ENCODE results near the gene TRAF3IP1.

DNA sequence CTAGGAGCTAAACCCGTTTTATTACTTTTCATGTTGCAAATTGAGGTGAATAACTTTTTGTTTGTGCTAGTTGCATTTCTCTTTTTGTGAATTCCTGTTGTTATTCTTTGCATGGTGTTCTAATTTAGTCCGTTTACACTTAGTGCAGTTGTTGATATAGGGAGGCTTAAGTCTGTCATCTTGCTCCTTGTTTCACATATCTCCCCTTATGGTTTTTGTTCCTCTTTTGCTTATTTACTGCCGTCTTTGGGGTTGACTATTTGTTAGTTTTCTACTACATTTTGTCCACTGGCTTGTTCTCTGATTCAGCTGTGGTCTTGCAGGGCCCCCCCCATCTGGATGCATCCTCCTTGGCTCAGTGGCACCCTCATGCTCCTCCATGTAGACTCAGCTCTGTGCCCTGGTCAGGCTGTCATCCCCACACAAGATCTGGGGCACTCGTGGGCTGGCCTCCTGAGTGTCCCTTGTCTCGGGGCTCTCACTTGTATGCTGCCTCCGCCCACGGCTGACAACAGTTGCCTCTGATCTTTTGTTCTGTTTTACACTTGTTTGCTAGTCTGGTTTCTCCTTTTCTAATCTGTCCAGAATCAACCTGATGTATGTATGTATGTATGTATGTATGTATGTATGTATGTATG is 63.5 kb downstream of the TRAF3IP1 start:
- TF ChIP-seq, protein P1, sequence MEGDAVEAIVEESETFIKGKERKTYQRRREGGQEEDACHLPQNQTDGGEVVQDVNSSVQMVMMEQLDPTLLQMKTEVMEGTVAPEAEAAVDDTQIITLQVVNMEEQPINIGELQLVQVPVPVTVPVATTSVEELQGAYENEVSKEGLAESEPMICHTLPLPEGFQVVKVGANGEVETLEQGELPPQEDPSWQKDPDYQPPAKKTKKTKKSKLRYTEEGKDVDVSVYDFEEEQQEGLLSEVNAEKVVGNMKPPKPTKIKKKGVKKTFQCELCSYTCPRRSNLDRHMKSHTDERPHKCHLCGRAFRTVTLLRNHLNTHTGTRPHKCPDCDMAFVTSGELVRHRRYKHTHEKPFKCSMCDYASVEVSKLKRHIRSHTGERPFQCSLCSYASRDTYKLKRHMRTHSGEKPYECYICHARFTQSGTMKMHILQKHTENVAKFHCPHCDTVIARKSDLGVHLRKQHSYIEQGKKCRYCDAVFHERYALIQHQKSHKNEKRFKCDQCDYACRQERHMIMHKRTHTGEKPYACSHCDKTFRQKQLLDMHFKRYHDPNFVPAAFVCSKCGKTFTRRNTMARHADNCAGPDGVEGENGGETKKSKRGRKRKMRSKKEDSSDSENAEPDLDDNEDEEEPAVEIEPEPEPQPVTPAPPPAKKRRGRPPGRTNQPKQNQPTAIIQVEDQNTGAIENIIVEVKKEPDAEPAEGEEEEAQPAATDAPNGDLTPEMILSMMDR (IDR thresholded peaks at IDR 0.05; ENCODE audit: low read depth, low read length), result no peak
- no peak for TF ChIP-seq EZH2phosphoT487 (IDR thresholded peaks at IDR 0.05; ENCODE audit: low read depth)

Data from OCI-LY3 (cell line).